ENCODE data around the gene CORT.
A peak's percentile ranks its signal among the peaks of the same experiment; 100 is the strongest.
"Not testable (repeated sequence)": the region's sequence is repeated elsewhere in the genome, so short reads cannot be mapped to it uniquely, and the experiment has no call there.

Gene CORT

GRCh38 chr1:10415211-10415930 lies 34.5 kb upstream of the CORT start:
- no peak overlapping the region for H4K12ac ChIP-seq (ENCODE audit: low read depth, low read length)
- H3K79me2 ChIP-seq (ENCODE audit: control insufficient read depth, insufficient read depth, low read length, poor library complexity): no peaks in the 10 kb centered on the region
- H3K9ac ChIP-seq (ENCODE audit: low read length): no peak overlapping the region
- WGBS (ENCODE audit: extremely low coverage, insufficient coverage, insufficient read length): no CpG with 5 or more reads among the region's 6 CpGs
- no peaks in the 10 kb centered on the region for H3K27me3 ChIP-seq (ENCODE audit: insufficient read depth, low read length)
- H3K4ac ChIP-seq (ENCODE audit: low read depth, low read length): peak overlapping the region; percentile 83
- no peak overlapping the region for H3K4me2 ChIP-seq (ENCODE audit: low read length)
- H3K14ac ChIP-seq (ENCODE audit: low read length): no peak overlapping the region
- no peak overlapping the region for H3K27ac ChIP-seq (ENCODE audit: low read depth, low read length)
- H2AFZ ChIP-seq (ENCODE audit: insufficient read depth, low read length, poor library complexity): no peak overlapping the region
- no peak overlapping the region for H4K91ac ChIP-seq (ENCODE audit: low read depth, low read length)
- H2BK12ac ChIP-seq (ENCODE audit: low read length): peak overlapping the region; percentile 48
- no peak overlapping the region for H2BK120ac ChIP-seq (ENCODE audit: insufficient read depth, low read length, poor library complexity)
- no peak overlapping the region for H3K23ac ChIP-seq (ENCODE audit: low read length)
- no peaks in the 10 kb centered on the region for H3K79me1 ChIP-seq (ENCODE audit: low read length)
- no peak overlapping the region for H2AK5ac ChIP-seq (ENCODE audit: low read length)
- no peak overlapping the region for H3K18ac ChIP-seq (ENCODE audit: low read length)
- H3K9me3 ChIP-seq (ENCODE audit: insufficient read depth, low read depth, low read length): peaks cover 2% of the 10 kb centered on the region
- H3K4me3 ChIP-seq (ENCODE audit: low read depth, low read length): no peak overlapping the region
- H3K4me1 ChIP-seq (ENCODE audit: control insufficient read depth in 1 of 2, insufficient read depth in 2 of 2, low read length in 2 of 2): peaks cover 5% of the 10 kb centered on the region in 2 experiments
- peak in 1 of 2 donors; percentile 13 for DNase-seq
- peak overlapping the region; percentile 27 for H2BK5ac ChIP-seq (ENCODE audit: low read depth, low read length, poor library complexity)
- H4K8ac ChIP-seq (ENCODE audit: low read depth, low read length): peak overlapping the region; percentile 71
- peaks cover 40 to 62% of the 10 kb centered on the region in 2 experiments for H3K36me3 ChIP-seq (ENCODE audit: control insufficient read depth in 1 of 2, insufficient read depth in 2 of 2, low read length in 2 of 2)

- no CpG with 5 or more reads among the region's 1 CpG for WGBS (ENCODE audit: extremely low coverage, insufficient coverage, insufficient read length)
- H3K9ac ChIP-seq (ENCODE audit: low read length); H3K79me1 ChIP-seq (ENCODE audit: low read length); DNase-seq; H4K8ac ChIP-seq (ENCODE audit: low read depth, low read length); H3K23ac ChIP-seq (ENCODE audit: low read length); H3K14ac ChIP-seq (ENCODE audit: low read length); H4K91ac ChIP-seq (ENCODE audit: low read depth, low read length); H3K4me1 ChIP-seq (ENCODE audit: control insufficient read depth in 1 of 2, insufficient read depth in 2 of 2, low read length in 2 of 2); H2BK5ac ChIP-seq (ENCODE audit: low read depth, low read length, poor library complexity); H2BK120ac ChIP-seq (ENCODE audit: insufficient read depth, low read length, poor library complexity); H3K27ac ChIP-seq (ENCODE audit: low read depth, low read length); H3K27me3 ChIP-seq (ENCODE audit: insufficient read depth, low read length); H2BK12ac ChIP-seq (ENCODE audit: low read length); H2AK5ac ChIP-seq (ENCODE audit: low read length); H3K4ac ChIP-seq (ENCODE audit: low read depth, low read length); H3K9me3 ChIP-seq (ENCODE audit: insufficient read depth, low read depth, low read length); H3K4me3 ChIP-seq (ENCODE audit: low read depth, low read length); H4K12ac ChIP-seq (ENCODE audit: low read depth, low read length); H2AFZ ChIP-seq (ENCODE audit: insufficient read depth, low read length, poor library complexity); H3K18ac ChIP-seq (ENCODE audit: low read length); H3K79me2 ChIP-seq (ENCODE audit: control insufficient read depth, insufficient read depth, low read length, poor library complexity); H3K4me2 ChIP-seq (ENCODE audit: low read length): not testable (repeated sequence)
- H3K36me3 ChIP-seq (ENCODE audit: control insufficient read depth in 1 of 2, insufficient read depth in 2 of 2, low read length in 2 of 2): peaks cover 39 to 64% of the 10 kb centered on the region in 2 experiments
Observed at GRCh38 chr1:10415967-10416366, 33.9 kb upstream of the CORT start.

GRCh38 chr1:10418741-10419140 lies 31.1 kb upstream of the CORT start:
- not testable (repeated sequence) for H4K8ac ChIP-seq (ENCODE audit: low read depth, low read length); H3K4me1 ChIP-seq (ENCODE audit: control insufficient read depth in 1 of 2, insufficient read depth in 2 of 2, low read length in 2 of 2); H3K79me1 ChIP-seq (ENCODE audit: low read length); H3K14ac ChIP-seq (ENCODE audit: low read length); H3K4me3 ChIP-seq (ENCODE audit: low read depth, low read length); H2BK120ac ChIP-seq (ENCODE audit: insufficient read depth, low read length, poor library complexity); H4K91ac ChIP-seq (ENCODE audit: low read depth, low read length); H3K4ac ChIP-seq (ENCODE audit: low read depth, low read length); H3K4me2 ChIP-seq (ENCODE audit: low read length); H3K27me3 ChIP-seq (ENCODE audit: insufficient read depth, low read length); H3K18ac ChIP-seq (ENCODE audit: low read length); H3K79me2 ChIP-seq (ENCODE audit: control insufficient read depth, insufficient read depth, low read length, poor library complexity); H2AFZ ChIP-seq (ENCODE audit: insufficient read depth, low read length, poor library complexity); H4K12ac ChIP-seq (ENCODE audit: low read depth, low read length); H3K27ac ChIP-seq (ENCODE audit: low read depth, low read length); H2BK5ac ChIP-seq (ENCODE audit: low read depth, low read length, poor library complexity); H2AK5ac ChIP-seq (ENCODE audit: low read length); H2BK12ac ChIP-seq (ENCODE audit: low read length); H3K9me3 ChIP-seq (ENCODE audit: insufficient read depth, low read depth, low read length); H3K23ac ChIP-seq (ENCODE audit: low read length); H3K9ac ChIP-seq (ENCODE audit: low read length)
- no CpG with 5 or more reads among the region's 8 CpGs for WGBS (ENCODE audit: extremely low coverage, insufficient coverage, insufficient read length)
- peak; percentile 68 to 91 for DNase-seq
- H3K36me3 ChIP-seq (ENCODE audit: control insufficient read depth in 1 of 2, insufficient read depth in 2 of 2, low read length in 2 of 2): peaks cover 30 to 52% of the 10 kb centered on the region in 2 experiments

GRCh38 chr1:10419351-10419750 lies 30.5 kb upstream of the CORT start:
- Histone ChIP-seq H3K9me3 (ENCODE audit: insufficient read depth, low read depth, low read length) (peaks cover 2% of the 10 kb centered on the region), H2AFZ (ENCODE audit: insufficient read depth, low read length, poor library complexity) (no peak overlapping the region), H3K18ac (ENCODE audit: low read length) (no peak overlapping the region), H3K79me1 (ENCODE audit: low read length) (no peaks in the 10 kb centered on the region), H4K91ac (ENCODE audit: low read depth, low read length) (no peak overlapping the region), H3K4me3 (ENCODE audit: low read depth, low read length) (no peak overlapping the region), H3K23ac (ENCODE audit: low read length) (no peak overlapping the region), H2BK120ac (ENCODE audit: insufficient read depth, low read length, poor library complexity) (no peak overlapping the region), H2AK5ac (ENCODE audit: low read length) (no peak overlapping the region), H3K9ac (ENCODE audit: low read length) (no peak overlapping the region), H3K4me2 (ENCODE audit: low read length) (no peak overlapping the region), H4K12ac (ENCODE audit: low read depth, low read length) (no peak overlapping the region), H3K14ac (ENCODE audit: low read length) (no peak overlapping the region), H2BK12ac (ENCODE audit: low read length) (no peak overlapping the region), H2BK5ac (ENCODE audit: low read depth, low read length, poor library complexity) (no peak overlapping the region), H3K4me1 (ENCODE audit: control insufficient read depth in 1 of 2, insufficient read depth in 2 of 2, low read length in 2 of 2) (peaks cover 5% of the 10 kb centered on the region in 2 experiments), H3K27ac (ENCODE audit: low read depth, low read length) (no peak overlapping the region), H3K27me3 (ENCODE audit: insufficient read depth, low read length) (no peaks in the 10 kb centered on the region), H3K79me2 (ENCODE audit: control insufficient read depth, insufficient read depth, low read length, poor library complexity) (no peaks in the 10 kb centered on the region), H3K36me3 (ENCODE audit: control insufficient read depth in 1 of 2, insufficient read depth in 2 of 2, low read length in 2 of 2) (peaks cover 28 to 50% of the 10 kb centered on the region in 2 experiments), H3K4ac (ENCODE audit: low read depth, low read length) (no peak overlapping the region), H4K8ac (ENCODE audit: low read depth, low read length) (no peak overlapping the region)
- no CpG with 5 or more reads among the region's 15 CpGs for WGBS (ENCODE audit: extremely low coverage, insufficient coverage, insufficient read length)
- no peak for DNase-seq
